GM12891 (cell line): Measurements from ENCODE around the gene SIGLEC9.

Source experiments
- POLR2A ChIP-seq: IDR thresholded peaks from 2 replicates; pipeline ENCODE4 v1.6.1; 2011; ENCODE audit warnings: low read depth, low read length, control low read depth
- POLR2AphosphoS5 ChIP-seq: IDR thresholded peaks from 2 replicates; pipeline ENCODE4 v1.6.1; 2011; ENCODE audit warnings: low read depth, low read length, control low read depth

DNA sequence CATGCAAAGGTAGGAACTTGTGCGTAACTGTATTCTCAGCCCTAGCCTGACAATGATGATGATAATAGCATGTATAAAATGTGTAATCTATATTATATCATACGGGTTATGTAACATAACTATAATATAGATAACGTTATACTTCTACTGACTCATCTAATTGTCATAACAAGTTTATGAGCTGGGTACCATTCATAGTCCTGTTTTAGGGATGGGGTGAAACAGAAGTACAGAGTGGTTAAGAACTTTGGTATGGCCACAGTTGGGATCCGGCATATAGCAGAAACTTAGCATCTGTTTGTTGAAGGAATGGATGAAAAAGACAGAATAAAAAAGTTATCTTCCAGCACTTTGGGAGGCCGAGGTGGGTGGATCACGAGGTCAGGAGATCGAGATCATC is 21.7 kb upstream of the SIGLEC9 start:
- TF ChIP-seq POLR2AphosphoS5 (no peak), POLR2A (no peak)
